ENCODE measurements around the gene HMGXB4. TPM values are rescaled to one million over a fixed set of nuclear protein-coding genes. Genes with fewer than 3 reads are reported as not detected.

HMGXB4 gene
- total RNA-seq, 2 donors from 2014 or later = 18.6 to 23.9 TPM

DNA sequence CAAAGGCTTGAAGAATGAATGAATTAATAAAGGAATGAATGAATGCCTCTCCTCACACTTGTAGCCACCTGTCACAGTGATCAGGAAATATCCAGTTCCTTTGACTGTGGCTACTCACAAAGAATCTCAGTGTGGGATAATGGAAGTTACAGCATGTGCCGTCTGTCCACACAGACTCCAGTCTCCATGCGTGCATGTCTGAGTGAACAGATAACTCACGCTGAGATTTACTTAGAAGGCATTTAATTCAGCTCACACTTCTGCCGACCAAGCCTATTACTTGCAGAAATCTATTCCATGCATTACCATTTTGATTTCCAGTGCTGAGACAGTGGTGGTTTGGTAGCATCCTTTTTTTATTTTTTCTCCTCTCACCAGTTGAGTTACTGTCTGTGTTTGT lies 32.3 kb upstream of the HMGXB4 start:
- no peak for TF ChIP-seq CTCF (IDR thresholded peaks at IDR 0.05)
- H3K9ac ChIP-seq (ENCODE audit: low read depth in 2 of 2, low read length in 2 of 2) = no peak overlapping the region
- H3K27ac ChIP-seq = no peak overlapping the region
- no peaks in the 10 kb centered on the region for H3K27me3 ChIP-seq
- intact Hi-C loops (cut with DNase I) = no loop called here
- no peaks in the 10 kb centered on the region for H3K36me3 ChIP-seq
- H3K4me1 ChIP-seq = no peaks in the 10 kb centered on the region
- H3K9me3 ChIP-seq = no peaks in the 10 kb centered on the region
- no peak for DNase-seq
- H3K4me3 ChIP-seq = no peak overlapping the region

GRCh38 chr22:35226958-35227647 lies 30.2 kb upstream of the HMGXB4 start:
- no peaks in the 10 kb centered on the region for H3K27me3 ChIP-seq
- DNase-seq = no peak
- no peak overlapping the region for H3K27ac ChIP-seq
- H3K9me3 ChIP-seq = no peaks in the 10 kb centered on the region
- intact Hi-C loops (cut with DNase I) = no loop called here
- H3K9ac ChIP-seq (ENCODE audit: low read depth in 2 of 2, low read length in 2 of 2) = no peak overlapping the region
- H3K4me1 ChIP-seq = no peaks in the 10 kb centered on the region
- H3K4me3 ChIP-seq = no peak overlapping the region
- H3K36me3 ChIP-seq = no peaks in the 10 kb centered on the region
- TF ChIP-seq CTCF (IDR thresholded peaks at IDR 0.05) = no peak

GRCh38 chr22:35229865-35230264 lies 27.4 kb upstream of the HMGXB4 start:
- intact Hi-C loops (cut with DNase I) = no loop called here
- H3K4me3 ChIP-seq = no peak overlapping the region
- no peak for TF ChIP-seq CTCF (IDR thresholded peaks at IDR 0.05)
- H3K27me3 ChIP-seq = peaks cover 1% of the 10 kb centered on the region
- H3K36me3 ChIP-seq = no peaks in the 10 kb centered on the region
- no peak overlapping the region for H3K27ac ChIP-seq
- no peak overlapping the region for H3K9ac ChIP-seq (ENCODE audit: low read depth in 2 of 2, low read length in 2 of 2)
- H3K4me1 ChIP-seq = no peaks in the 10 kb centered on the region
- no peak for DNase-seq
- H3K9me3 ChIP-seq = no peaks in the 10 kb centered on the region

DNA sequence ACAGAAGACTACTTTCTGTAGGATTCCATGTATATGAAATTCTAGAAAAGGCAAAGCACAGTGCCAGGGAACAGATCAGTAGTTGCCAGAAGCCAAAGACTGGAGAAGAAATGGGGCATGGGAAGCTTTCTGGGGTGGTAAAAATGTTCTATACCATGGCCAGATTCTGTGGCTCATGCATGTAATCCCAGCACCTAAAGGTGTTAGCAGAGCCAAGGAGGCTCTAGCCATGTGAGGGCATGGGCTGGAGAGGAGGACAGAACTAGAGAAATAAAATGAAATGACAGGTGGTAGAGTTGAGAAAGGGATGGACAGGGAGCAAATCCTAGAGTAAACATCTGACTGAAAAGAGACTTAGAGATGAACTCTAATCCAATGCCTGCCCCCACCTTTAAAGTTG lies 26.9 kb upstream of the HMGXB4 start:
- Histone ChIP-seq H3K9me3 (no peaks in the 10 kb centered on the region), H3K4me3 (no peak overlapping the region), H3K9ac (ENCODE audit: low read depth in 2 of 2, low read length in 2 of 2) (no peak overlapping the region), H3K4me1 (no peaks in the 10 kb centered on the region), H3K27ac (no peak overlapping the region), H3K27me3 (peaks cover 5% of the 10 kb centered on the region), H3K36me3 (no peaks in the 10 kb centered on the region)
- intact Hi-C loops (cut with DNase I) = no loop called here
- no peak for TF ChIP-seq CTCF (IDR thresholded peaks at IDR 0.05)
- DNase-seq = no peak

GRCh38 chr22:35230839-35231584 lies 26.3 kb upstream of the HMGXB4 start:
- H3K27ac ChIP-seq = no peak overlapping the region
- intact Hi-C loops (cut with DNase I) = no loop called here
- H3K9ac ChIP-seq (ENCODE audit: low read depth in 2 of 2, low read length in 2 of 2) = no peak overlapping the region
- H3K4me1 ChIP-seq = no peaks in the 10 kb centered on the region
- peak; percentile 27 for DNase-seq
- H3K27me3 ChIP-seq = peaks cover 5% of the 10 kb centered on the region
- no peak overlapping the region for H3K4me3 ChIP-seq
- H3K36me3 ChIP-seq = no peaks in the 10 kb centered on the region
- TF ChIP-seq CTCF (IDR thresholded peaks at IDR 0.05) = no peak
- no peaks in the 10 kb centered on the region for H3K9me3 ChIP-seq

Data from colonic mucosa (tissue), 4 donors.